Suprapubic skin (tissue), 4 donors: ENCODE results near the gene ZNF532.

ENCODE experiments used
- POLR2A ChIP-seq, 2 donors: fragments of 450-650 bp; IDR thresholded peaks; one replicate each; pipeline ENCODE4 v1.6.1; 2017; ENCODE audit warnings: antibody characterized with exemption in 2 of 2, mild to moderate bottlenecking in 2 of 2, moderate library complexity in 2 of 2
- POLR2AphosphoS5 ChIP-seq, 3 donors: sonication (generic); formaldehyde crosslinking; IDR thresholded peaks; one replicate each; pipeline ENCODE4 v1.6.1; 2017; ENCODE audit warnings: antibody characterized with exemption in 3 of 3
- TF ChIP-seq, protein P1 (sequence below), 2 donors: fragments of 200-600 bp in 1 of 2; fragments of 450-650 bp in 1 of 2; sonication (generic) in 1 of 2; IDR thresholded peaks; one replicate each; pipeline ENCODE4 v1.5.1; 2016 to 2019; ENCODE audit warnings: antibody characterized with exemption in 2 of 2, mild to moderate bottlenecking in 1 of 2, moderate library complexity in 1 of 2

GRCh38 chr18:58895385-58895784 lies 30.7 kb downstream of the ZNF532 start:
- TF ChIP-seq, protein P1, sequence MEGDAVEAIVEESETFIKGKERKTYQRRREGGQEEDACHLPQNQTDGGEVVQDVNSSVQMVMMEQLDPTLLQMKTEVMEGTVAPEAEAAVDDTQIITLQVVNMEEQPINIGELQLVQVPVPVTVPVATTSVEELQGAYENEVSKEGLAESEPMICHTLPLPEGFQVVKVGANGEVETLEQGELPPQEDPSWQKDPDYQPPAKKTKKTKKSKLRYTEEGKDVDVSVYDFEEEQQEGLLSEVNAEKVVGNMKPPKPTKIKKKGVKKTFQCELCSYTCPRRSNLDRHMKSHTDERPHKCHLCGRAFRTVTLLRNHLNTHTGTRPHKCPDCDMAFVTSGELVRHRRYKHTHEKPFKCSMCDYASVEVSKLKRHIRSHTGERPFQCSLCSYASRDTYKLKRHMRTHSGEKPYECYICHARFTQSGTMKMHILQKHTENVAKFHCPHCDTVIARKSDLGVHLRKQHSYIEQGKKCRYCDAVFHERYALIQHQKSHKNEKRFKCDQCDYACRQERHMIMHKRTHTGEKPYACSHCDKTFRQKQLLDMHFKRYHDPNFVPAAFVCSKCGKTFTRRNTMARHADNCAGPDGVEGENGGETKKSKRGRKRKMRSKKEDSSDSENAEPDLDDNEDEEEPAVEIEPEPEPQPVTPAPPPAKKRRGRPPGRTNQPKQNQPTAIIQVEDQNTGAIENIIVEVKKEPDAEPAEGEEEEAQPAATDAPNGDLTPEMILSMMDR (IDR thresholded peaks at IDR 0.05): no peak
- no peak for TF ChIP-seq POLR2A (IDR thresholded peaks at IDR 0.05)
- TF ChIP-seq POLR2AphosphoS5 (IDR thresholded peaks at IDR 0.05): no peak
